Ascending aorta (tissue), 2 donors: ENCODE measurements around the gene ARL16. TPM values are rescaled to one million over a fixed set of nuclear protein-coding genes. Genes with fewer than 3 reads are reported as not detected.

Experiments used
- DNase-seq, 2 donors: peaks; one replicate each; pipeline ENCODE4 v3.0.0-alpha.2; 2019; ENCODE audit warnings: low spot score in 2 of 2
- H3K27ac ChIP-seq, 2 donors: fragments of 200-600 bp; sonication (generic); one replicate each; pipeline ENCODE4 v1.5.1; 2016 to 2017; ENCODE audit warnings: mild to moderate bottlenecking in 1 of 2
- H3K27me3 ChIP-seq: fragments of 200-600 bp; sonication (generic); one replicate; pipeline ENCODE4 v1.5.1; 2017
- H3K36me3 ChIP-seq, 2 donors: fragments of 200-600 bp; sonication (generic); one replicate each; pipeline ENCODE4 v1.5.1; 2016
- H3K4me1 ChIP-seq, 2 donors: fragments of 200-600 bp; sonication (generic); one replicate each; pipeline ENCODE4 v1.5.1; 2016 to 2017; ENCODE audit warnings: mild to moderate bottlenecking in 1 of 2
- H3K4me3 ChIP-seq, 2 donors: fragments of 200-600 bp; sonication (generic); one replicate each; pipeline ENCODE4 v1.5.1; 2016 to 2017; ENCODE audit warnings: mild to moderate bottlenecking in 1 of 2
- H3K9me3 ChIP-seq, 2 donors: fragments of 200-600 bp; sonication (generic); one replicate each; pipeline ENCODE4 v1.5.1; 2016
- CTCF ChIP-seq, 3 experiments: fragments of 200-600 bp in 2 of 3; fragments of 450-650 bp in 1 of 3; sonication (generic) in 2 of 3; IDR thresholded peaks; one replicate each; pipeline ENCODE4 v1.5.1; 2016 to 2019; ENCODE audit warnings: antibody characterized with exemption in 3 of 3, mild to moderate bottlenecking in 1 of 3, moderate library complexity in 1 of 3
- intact Hi-C: fragments of 100-400 bp; cut with DNase I; formaldehyde crosslinking; loops from one replicate; pipeline ENCODE4 v1.15.1; 2023
- total RNA-seq: library from RNA; depleted of rRNA; stranded (reverse); fragments of >200 nt; gene quantifications from one replicate; pipeline ENCODE4 v1.1.0, GENCODE V29; 2016

Gene ARL16
- total RNA-seq, 1 donor from 2014 or later, result 21.0 TPM

DNA sequence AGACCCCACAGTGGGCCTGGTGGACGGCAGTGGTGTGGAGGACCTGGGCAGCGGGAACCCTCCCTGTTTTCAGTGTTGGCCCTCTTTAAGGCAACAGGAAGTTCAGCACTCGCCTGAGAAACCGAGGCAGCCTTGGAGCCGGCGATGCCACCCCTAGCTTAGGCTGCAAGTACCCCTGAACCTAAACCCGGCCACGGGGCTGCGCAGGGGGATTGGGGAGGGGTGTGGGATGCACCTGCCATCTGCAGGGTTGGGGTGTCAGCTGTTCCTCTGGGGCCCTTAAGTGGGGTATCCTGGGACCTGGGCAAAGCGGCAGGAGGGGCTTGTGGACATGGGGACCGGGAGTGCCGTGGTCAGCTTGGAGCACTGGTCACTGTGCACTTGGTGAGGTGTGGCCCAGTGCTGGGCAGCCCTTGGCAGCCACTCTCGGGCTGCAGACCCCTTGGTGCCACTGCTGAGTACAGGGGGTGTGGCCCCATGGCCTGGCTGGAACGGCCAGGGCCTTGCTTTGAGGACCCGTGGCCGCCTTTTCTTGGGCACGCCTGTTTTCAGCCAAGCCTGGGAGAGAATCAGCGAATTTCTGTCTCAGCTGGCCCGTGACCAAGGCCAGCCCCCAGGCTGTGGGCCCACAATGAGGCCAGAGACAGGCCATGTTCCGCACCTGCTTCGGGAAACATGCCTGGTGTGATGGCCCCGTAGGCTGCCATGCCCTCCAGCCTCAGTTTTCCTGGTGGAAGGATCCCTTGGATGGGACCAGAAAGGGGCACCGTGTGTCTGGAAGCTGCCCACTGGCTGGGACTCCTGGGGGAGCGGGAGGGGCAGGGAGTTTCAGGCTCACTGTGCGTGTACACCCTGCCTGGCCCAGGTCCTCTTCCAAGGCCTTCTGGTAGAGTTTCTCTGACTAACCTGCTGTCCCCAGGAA, 24.4 kb upstream of the ARL16 start:
- Histone ChIP-seq H3K27ac (no peak overlapping the region), H3K9me3 (no peaks in the 10 kb centered on the region), H3K4me1 (peaks cover 12 to 21% of the 10 kb centered on the region in 2 donors), H3K36me3 (peaks cover 16 to 19% of the 10 kb centered on the region in 2 donors), H3K27me3 (no peaks in the 10 kb centered on the region), H3K4me3 (no peak overlapping the region)
- DNase-seq, result no peak
- intact Hi-C loops, result no loop called here
- TF ChIP-seq CTCF (IDR thresholded peaks at IDR 0.05), result no peak

DNA sequence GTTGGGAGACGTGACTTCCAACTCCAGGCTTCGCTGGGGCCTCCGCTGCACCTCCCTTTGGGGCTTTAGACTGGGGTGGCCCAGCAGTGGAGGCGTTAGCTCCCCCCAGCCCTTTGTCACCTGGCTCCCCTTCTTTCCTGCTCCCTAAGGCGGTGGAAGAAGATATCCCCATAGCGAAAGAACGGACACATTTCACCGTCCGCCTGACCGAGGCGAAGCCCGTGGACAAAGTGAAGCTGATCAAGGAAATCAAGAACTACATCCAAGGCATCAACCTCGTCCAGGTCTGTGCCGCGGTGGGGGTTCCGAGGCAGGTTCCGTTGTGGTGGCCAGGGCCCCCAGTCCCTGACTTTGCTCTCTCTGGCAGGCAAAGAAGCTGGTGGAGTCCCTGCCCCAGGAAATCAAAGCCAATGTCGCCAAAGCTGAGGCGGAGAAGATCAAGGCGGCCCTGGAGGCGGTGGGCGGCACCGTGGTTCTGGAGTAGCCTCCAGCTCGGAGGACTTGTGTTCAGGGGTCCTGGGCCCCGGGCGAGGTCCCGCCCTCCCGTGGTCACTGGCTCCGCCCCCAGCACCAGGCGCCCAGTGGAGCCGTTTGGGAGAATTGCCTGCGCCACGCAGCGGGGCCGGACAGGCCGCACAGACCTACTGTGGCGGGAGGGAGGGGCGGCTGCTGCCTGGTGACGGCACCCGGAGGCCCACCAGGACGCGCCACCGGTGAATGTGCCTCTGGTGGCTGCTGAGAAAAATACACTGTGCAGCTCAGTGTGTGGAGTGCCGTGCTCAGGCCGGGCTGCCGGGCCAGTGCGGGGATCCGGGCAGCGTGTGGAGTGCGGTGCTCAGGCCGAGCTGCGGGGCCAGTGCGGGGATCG, 23.4 kb upstream of the ARL16 start:
- DNase-seq, result no peak
- Histone ChIP-seq H3K4me3 (no peak overlapping the region), H3K27me3 (no peaks in the 10 kb centered on the region), H3K36me3 (peaks cover 16 to 19% of the 10 kb centered on the region in 2 donors), H3K27ac (no peak overlapping the region), H3K9me3 (no peaks in the 10 kb centered on the region), H3K4me1 (peaks cover 16 to 23% of the 10 kb centered on the region in 2 donors)
- no peak for TF ChIP-seq CTCF (IDR thresholded peaks at IDR 0.05)
- intact Hi-C loops, result no loop called here

- H3K4me1 ChIP-seq, result peaks cover 19 to 23% of the 10 kb centered on the region in 2 donors
- no peak overlapping the region for H3K27ac ChIP-seq
- no peaks in the 10 kb centered on the region for H3K27me3 ChIP-seq
- H3K9me3 ChIP-seq, result no peaks in the 10 kb centered on the region
- H3K36me3 ChIP-seq, result peaks cover 21 to 25% of the 10 kb centered on the region in 2 donors
- no peak overlapping the region for H3K4me3 ChIP-seq
- no peak for TF ChIP-seq CTCF (IDR thresholded peaks at IDR 0.05)
- intact Hi-C loops, result no loop called here
- no peak for DNase-seq
These were observed 22.6 kb upstream of the ARL16 start for GRCh38 chr17:81706232-81706611.

DNA sequence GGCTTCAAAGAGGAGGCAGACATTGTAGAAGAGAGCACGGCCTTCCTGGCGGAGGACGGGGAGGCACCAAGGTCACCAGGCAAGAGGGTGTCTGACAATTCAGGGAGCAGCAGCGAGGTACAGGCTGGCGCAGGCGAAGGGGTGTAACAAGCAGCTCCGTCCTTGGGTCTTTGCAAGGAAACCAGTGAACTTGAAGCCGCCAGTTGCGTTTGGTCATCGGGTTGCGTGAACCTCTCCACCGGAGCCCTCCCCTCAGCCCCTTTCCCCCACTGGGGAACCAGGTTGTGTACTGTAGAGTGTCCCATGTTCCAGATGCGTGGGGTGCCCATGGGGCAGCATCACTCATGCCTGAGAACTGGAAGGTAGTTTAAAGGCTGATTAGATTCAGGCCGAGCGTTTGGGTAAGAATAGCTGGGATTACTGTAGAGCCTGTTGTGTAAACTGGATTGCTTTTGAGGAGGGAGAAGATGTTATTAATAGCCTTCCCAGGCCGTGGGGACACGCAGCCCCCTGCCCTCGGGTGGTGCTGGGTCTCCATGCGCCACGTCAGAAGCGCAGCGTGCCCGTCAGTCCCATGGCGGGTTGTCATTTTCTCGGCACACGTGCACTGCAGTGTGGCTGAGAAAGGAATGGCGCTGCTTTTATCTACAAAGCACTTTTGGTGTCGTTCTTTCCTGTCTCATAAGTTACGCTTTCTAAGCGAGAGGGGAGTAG, 22.1 kb upstream of the ARL16 start:
- no peak overlapping the region for H3K4me3 ChIP-seq
- no peaks in the 10 kb centered on the region for H3K9me3 ChIP-seq
- TF ChIP-seq CTCF (IDR thresholded peaks at IDR 0.05), result no peak
- DNase-seq, result no peak
- H3K27ac ChIP-seq, result no peak overlapping the region
- H3K36me3 ChIP-seq, result peaks cover 26 to 30% of the 10 kb centered on the region in 2 donors
- H3K4me1 ChIP-seq, result peaks cover 19 to 20% of the 10 kb centered on the region in 2 donors
- intact Hi-C loops, result no loop called here
- H3K27me3 ChIP-seq, result no peaks in the 10 kb centered on the region
